Activated naive CD8-positive, alpha-beta T cell treated with anti-CD3 and anti-CD28 coated beads, Interleukin-2, amount 50 U/mL, for 16 hours (primary cell): ENCODE measurements around the gene EPAS1.
A peak's percentile ranks its signal among the peaks of the same experiment; 100 is the strongest.

ENCODE experiments used
- DNase-seq: peaks from one replicate; pipeline ENCODE4 v3.0.0-alpha.2; 2020; ENCODE audit warnings: low read depth, low spot score

Gene EPAS1

DNA sequence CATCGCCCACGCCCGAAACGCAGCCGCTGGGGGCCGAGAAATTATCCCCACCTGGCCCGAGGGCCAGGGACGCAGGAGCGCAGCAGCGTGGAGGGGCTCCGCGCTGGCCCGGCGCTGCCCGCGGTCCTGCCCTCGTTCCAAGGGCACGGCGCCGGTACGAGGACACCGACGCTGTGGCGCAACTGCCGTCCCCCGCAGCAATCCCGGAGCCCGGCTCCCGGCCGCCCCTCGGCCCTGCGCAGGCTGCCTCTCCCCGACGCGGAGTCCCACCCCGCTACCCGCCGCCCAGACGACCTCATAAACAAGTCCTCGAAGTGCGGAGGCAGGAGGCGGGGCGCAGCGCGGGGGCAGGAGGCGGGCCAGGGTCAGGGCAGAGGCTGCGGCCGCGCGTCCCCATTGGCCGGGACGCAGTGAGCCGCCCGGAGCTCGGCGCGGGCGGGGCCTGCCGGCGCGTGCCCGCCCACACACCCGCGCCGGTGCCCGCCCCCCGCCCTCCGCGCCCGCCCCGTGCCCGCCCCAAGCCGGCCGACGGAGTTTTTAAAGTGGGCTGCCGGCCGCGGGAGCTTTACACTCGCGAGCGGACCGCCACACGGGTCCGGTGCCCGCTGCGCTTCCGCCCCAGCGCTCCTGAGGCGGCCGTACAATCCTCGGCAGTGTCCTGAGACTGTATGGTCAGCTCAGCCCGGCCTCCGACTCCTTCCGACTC, at the start of gene EPAS1:
EPAS1 (plus strand) TSS at position 568 of the 706 bp plus-strand sequence. CDS start 505 bp downstream, outside the sequence.
- peak; percentile 37 for DNase-seq

DNA sequence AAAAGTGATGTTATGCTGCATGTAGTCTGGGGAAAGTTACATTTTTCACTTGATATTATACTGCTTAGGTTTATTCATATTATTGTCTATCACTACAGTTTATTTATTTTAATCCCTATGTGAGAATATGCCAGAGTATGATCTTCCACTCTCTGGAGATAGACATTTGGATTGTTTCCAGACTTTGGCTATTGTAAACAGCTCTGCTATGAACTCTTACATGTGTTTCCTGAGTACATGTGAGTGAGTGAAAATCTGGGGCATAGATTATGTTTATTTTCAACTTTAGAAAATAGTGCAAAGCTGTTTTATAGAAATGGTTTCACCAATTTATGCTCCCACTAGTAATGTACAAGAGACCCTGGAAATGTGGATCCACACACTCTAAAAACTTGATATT, 49.0 kb upstream of the EPAS1 start:
- no peak for DNase-seq

DNA sequence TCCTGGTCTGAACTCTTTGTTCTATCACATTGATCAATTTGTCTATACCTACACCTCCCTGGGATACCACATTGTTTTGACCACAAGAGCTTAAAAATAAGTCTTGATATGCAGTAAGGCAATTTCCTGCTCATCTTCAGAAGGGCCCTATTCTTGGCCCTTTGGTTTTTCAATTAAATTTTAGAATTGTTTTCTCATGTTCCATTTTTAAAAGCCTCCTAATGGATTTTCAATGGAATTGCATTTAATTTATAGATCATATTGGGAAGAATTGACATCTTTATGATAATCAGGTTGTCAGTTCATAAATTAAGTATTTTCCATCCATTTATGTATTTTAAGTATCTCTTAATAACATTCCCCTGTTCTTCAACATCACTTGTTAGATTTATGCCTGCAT, 47.6 kb upstream of the EPAS1 start:
- no peak for DNase-seq

DNA sequence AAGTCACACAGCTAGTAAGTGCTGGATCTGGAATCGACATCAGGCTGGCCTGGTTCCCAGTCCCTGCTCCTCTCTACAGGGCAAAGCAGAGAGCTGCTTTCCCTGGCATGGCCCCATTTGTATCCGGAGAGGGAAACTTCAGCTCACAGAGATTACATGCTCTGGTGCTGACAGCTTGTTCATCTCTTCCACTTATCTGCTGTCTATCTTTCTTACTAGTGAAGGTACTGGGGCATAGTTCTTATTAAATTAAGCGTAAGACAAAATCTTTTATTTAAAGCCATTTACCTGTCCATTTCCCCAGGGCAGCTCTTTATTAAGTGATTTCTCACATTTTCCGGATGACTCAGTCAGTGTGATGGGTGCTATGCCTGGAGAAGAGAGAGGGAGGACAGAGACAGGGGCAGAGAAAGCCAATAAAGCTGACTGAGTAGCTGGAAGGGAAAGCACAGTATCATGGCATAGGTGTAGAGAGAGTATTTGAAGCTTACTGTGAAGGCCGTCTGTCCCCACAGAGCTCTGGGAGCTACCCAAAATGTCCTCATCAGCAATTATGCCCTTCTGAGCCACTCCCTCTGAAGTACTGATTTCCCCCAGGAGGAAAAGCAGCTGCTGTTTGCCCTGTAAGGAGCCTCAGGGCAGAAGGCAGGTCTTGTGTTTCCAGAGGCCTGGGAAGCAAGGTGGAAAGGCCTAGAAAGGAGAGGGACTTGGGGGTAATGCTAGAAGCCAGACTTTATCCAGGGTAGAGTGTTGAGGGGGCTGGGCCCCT, 44.1 kb upstream of the EPAS1 start:
- no peak for DNase-seq

DNA sequence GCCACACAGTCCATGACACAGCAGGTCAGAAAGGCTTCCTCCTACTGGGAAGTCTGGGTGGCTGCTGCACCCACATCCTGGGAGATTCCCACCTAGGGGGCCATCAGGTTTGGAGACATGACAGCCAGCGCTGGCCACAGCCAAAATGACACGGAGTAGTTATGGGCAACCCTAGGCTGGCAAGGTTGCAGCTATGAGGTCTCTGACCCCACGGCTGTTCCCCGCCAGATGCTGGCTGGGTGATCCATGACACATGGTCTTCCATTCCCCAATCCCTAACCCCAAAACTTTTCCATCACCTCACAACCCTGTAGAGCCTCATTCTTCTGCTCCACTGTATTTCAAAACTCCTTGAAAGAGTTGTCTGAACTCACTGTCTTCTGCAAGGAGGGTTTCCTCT, 42.7 kb upstream of the EPAS1 start:
- no peak for DNase-seq

DNA sequence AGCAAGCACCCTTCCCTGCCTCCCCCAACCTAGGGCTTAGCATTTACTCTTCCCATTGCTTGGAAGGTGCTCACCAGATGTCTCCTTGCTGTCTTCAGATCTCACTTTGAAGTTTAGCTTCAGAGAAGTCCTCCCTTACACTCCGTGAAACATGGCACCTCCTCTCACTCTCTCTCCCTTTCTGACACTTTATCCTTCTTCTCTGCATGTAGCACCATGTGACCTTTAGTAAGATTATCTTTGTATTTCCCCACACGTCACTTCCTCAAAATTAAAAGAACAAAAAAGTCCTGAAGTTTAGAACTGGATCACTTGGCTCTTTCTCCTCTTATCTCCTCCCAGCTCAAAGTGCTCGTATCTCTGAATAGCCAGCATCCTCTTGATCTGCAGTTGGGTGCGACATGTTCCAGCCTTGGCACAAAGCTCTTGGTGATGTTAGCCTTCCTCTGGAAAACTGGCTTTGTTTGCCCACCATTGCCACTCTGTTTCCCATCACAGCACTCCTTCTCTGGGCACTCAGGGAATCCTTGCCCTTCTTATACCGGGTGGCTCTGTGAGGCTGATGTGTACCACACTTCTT, 40.6 kb upstream of the EPAS1 start:
- no peak for DNase-seq

GRCh38 chr2:46257476-46257875, 39.7 kb upstream of the EPAS1 start:
- no peak for DNase-seq

GRCh38 chr2:46257980-46258379, 39.2 kb upstream of the EPAS1 start:
- no peak for DNase-seq

- no peak for DNase-seq
Measured at GRCh38 chr2:46258937-46259776, 38.0 kb upstream of the EPAS1 start.

DNA sequence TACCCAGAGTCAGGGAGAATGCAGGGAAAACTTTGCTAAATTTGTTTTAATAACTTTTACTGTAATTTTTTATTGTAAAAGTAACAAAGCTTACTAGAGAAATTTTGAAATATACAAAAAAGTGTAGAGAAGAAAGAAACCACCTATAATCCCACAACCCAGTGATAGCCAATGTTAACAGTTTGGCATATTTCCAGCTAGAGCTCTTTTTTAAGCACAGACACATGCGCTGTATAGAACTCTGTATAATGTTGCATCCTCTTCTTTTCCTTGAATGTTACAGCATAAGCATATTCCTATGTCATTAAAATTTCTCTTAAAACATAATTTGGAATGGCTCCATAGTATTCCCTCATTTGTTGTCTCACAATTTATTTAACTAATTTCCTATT, 37.4 kb upstream of the EPAS1 start:
- DNase-seq = no peak

- no peak for DNase-seq
Measured at GRCh38 chr2:46260305-46260704, 36.9 kb upstream of the EPAS1 start.

GRCh38 chr2:46262248-46262938, 34.8 kb upstream of the EPAS1 start:
- no peak for DNase-seq

GRCh38 chr2:46263347-46263746, 33.9 kb upstream of the EPAS1 start:
- no peak for DNase-seq

- no peak for DNase-seq
Measured at GRCh38 chr2:46264447-46264846, 32.8 kb upstream of the EPAS1 start.

GRCh38 chr2:46266134-46266533, 31.1 kb upstream of the EPAS1 start:
- DNase-seq = no peak

DNA sequence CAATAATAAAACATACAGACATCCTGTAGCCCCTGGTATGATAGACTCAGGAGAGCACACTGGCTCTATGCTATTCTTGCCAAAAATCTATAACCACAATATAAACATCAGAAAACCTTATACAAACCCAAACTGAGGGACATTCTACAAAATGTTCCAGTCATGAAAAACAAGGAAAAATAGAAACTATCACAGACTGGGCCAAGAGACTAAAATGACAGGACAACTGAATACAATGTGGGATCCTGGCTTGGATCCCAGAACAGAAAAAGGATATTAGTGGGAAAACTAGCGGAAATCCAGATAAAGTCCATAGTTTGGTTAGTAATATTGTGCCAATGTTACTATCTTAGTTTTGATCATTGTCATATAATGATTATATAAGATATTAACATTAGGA, 29.6 kb upstream of the EPAS1 start:
- DNase-seq = no peak

- DNase-seq = no peak
Measured at GRCh38 chr2:46268196-46268595, 29.0 kb upstream of the EPAS1 start.

GRCh38 chr2:46269001-46269400, 28.2 kb upstream of the EPAS1 start:
- no peak for DNase-seq

DNA sequence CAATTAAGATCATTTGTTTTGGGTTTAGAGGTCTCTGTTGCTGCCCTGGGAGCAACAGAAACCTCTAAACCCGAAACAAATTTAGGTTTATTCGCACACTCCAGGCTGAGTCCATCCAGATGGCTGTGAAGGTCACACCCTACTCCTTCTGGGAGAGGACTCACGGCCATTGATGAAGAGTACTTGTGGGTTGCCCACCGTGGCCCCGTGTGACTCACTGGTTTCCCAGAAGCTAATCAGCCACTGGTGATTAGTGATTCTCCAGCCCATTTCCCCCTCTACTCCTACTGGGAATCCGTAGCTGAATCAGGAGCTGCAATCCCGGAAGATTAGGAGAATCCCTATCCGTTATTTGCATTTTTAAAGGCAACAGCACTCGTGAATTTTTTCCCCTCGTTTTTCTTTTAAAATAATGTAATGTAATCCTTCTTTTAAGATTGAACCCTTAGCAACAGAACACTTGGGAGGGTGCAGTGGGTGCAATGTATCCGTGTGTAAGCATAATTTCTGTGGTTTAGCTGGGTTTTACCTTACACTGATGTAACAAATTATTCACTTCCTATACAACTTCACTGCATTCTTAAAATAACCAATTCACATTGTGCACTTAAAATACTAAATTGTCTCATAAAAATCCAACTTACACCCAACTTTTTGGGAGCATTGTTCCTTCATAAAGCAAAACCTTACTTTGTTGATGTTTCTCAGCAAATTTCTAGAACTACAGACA, 27.5 kb upstream of the EPAS1 start:
- DNase-seq = no peak

DNA sequence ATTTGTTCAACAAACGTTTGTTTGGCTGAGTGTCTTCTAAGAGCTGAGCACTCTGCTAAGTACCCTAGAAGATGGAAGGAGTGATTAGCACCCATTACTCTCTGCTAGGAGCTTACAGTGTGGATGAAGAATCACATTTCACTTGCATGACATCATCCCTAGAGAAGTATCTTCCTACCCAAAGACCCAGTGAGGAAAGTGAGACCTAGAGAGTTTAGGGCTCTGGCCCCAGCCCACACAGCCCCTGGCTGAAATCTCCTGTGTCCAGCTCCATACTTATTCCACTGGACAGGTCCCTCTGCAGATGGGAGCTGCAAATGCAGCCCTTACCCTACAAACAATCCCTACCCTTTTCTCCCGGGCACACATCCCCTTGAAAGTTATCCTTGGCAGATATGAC, 26.8 kb upstream of the EPAS1 start:
- DNase-seq = no peak
